ENCODE results near the gene TOMM7.

GRCh38 chr7:22831602-22832305 is 9.1 kb upstream of the TOMM7 start:
- TF ChIP-seq SIN3A (IDR thresholded peaks at IDR 0.05; ENCODE audit: borderline replicate concordance, insufficient read depth, low read length): no peak
- TF ChIP-seq POLR2AphosphoS5 (IDR thresholded peaks at IDR 0.05; ENCODE audit: low read depth, low read length): no peak
- TF ChIP-seq FOXP2 (optimal IDR thresholded peaks at IDR 0.05; ENCODE audit: borderline replicate concordance, extremely low read depth, extremely low read length, insufficient read depth): no peak

Measured in PFSK-1 (cell line).